AG04449 (cell line): ENCODE results near the gene SPRR2D.
"Not testable (repeated sequence)": the region's sequence is repeated elsewhere in the genome, so short reads cannot be mapped to it uniquely, and the experiment has no call there.

Experiments used
- CTCF ChIA-PET: fragments of 350-600 bp; formaldehyde crosslinking; extraction: SDS; loops from one replicate; lab custom pipeline; 2021; ENCODE audit warnings: antibody characterized with exemption; lab: Yijun Ruan, JAX
- POLR2A ChIA-PET: fragments of 400-600, 350-600 bp; formaldehyde crosslinking; extraction: SDS; loops from one replicate; lab custom pipeline; 2020; ENCODE audit warnings: antibody characterized with exemption, inconsistent platforms; lab: Yijun Ruan, JAX
- DNase-seq: peaks from one replicate; pipeline ENCODE4 v3.0.0-alpha.2; 2010; ENCODE audit warnings: low read depth, low spot score
- H3K4me3 ChIP-seq: 2 replicates; pipeline ENCODE4 v1.5.1; 2011; ENCODE audit warnings: low read depth, mild to moderate bottlenecking, control low read depth, low read length
- TF ChIP-seq, protein P1 (sequence below): IDR thresholded peaks from one replicate; pipeline ENCODE4 v1.5.1; 2011; ENCODE audit warnings: mild to moderate bottlenecking, moderate library complexity, low read length, control low read depth, inconsistent platforms; ENCODE audit not compliant: insufficient read depth; ENCODE audit errors: missing control alignments

The SPRR2D gene

DNA sequence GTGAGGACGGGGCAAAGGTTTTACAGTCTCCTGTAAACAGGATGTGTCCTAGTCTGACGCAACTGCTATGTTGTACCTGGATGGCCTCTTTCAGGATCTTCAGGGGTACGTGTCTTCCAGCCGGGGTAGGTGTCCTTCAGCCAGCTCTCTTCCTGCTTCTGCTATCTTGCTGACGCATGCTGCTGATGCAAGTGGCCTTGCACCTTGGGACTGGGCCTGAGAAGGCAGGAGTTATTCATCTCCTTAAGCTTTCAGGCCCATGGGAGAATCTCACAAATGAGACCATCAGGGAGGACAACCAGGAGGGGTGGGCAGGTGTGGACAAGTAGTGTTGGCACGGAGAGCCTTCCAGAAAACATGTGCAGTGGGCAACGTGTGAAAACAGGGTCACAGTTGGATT is 17.8 kb downstream of the SPRR2D start:
- ChIA-PET POLR2A (no interaction called here), CTCF (no interaction called here)
- TF ChIP-seq, protein P1, sequence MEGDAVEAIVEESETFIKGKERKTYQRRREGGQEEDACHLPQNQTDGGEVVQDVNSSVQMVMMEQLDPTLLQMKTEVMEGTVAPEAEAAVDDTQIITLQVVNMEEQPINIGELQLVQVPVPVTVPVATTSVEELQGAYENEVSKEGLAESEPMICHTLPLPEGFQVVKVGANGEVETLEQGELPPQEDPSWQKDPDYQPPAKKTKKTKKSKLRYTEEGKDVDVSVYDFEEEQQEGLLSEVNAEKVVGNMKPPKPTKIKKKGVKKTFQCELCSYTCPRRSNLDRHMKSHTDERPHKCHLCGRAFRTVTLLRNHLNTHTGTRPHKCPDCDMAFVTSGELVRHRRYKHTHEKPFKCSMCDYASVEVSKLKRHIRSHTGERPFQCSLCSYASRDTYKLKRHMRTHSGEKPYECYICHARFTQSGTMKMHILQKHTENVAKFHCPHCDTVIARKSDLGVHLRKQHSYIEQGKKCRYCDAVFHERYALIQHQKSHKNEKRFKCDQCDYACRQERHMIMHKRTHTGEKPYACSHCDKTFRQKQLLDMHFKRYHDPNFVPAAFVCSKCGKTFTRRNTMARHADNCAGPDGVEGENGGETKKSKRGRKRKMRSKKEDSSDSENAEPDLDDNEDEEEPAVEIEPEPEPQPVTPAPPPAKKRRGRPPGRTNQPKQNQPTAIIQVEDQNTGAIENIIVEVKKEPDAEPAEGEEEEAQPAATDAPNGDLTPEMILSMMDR, result no peak
- H3K4me3 ChIP-seq, result no peak overlapping the region
- DNase-seq, result no peak

DNA sequence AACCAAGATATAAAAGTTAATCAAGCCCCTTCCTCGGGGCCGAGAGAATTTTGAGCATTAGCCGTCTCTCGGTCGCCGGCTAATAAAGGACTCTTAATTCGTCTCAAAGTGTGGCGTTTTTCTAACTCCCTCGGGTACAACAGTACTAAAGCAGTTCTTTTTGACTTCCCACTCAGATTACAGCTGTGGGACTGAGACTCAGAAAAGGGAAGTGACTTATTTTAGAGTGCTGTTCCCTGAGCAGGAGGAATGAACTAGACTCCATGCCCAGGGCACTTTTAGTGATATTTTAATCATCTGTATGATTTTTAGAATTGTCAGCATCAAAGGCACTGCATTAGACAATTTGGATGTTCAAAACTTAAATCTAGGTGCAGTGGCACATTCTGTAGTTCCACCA is 18.6 kb downstream of the SPRR2D start:
- H3K4me3 ChIP-seq, CTCF ChIA-PET, POLR2A ChIA-PET, DNase-seq: not testable (repeated sequence)

DNA sequence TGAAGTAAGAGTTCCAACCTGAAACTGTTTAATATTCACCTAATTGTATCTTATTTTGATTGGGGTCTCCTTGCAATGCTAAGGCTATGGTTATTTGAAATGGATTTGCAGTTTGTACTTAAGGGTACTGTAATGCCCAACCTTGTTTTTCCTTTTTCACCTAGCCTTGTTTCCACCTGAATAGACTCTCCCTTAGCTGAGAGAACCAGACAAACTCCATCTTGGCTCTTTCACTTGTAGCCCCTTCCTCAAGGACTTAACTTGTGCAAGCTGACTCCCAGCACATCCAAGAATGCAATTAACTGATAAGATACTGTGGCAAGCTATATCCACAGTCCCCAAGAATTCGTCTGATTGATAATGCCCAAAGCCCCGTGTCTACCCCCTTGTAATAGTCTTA is 19.1 kb downstream of the SPRR2D start:
- DNase-seq, CTCF ChIA-PET, POLR2A ChIA-PET, H3K4me3 ChIP-seq: not testable (repeated sequence)

- H3K4me3 ChIP-seq, POLR2A ChIA-PET, DNase-seq, CTCF ChIA-PET: not testable (repeated sequence)
Observed at GRCh38 chr1:153011235-153011758, 29.6 kb downstream of the SPRR2D start.

- TF ChIP-seq, protein P1, result no peak
- CTCF ChIA-PET, result no interaction called here
- H3K4me3 ChIP-seq, result no peak within 1 kb of the TSS
- DNase-seq, result no peak
- POLR2A ChIA-PET, result no interaction called here
Observed at GRCh38 chr1:153001382-153001781, 39.5 kb downstream of the SPRR2D start, which contains the start of gene SPRR3. Gene SPRR3 (plus strand): TSS chr1:153001749. CDS start chr1:153003021, 1,272 bp downstream.

GRCh38 chr1:153000294-153000693 is 40.6 kb downstream of the SPRR2D start:
- no peak for DNase-seq
- ChIA-PET CTCF (no interaction called here), POLR2A (no interaction called here)
- TF ChIP-seq, protein P1, result no peak
- no peak overlapping the region for H3K4me3 ChIP-seq

GRCh38 chr1:152999818-153000217 is 41.1 kb downstream of the SPRR2D start:
- H3K4me3 ChIP-seq, result no peak overlapping the region
- no peak for DNase-seq
- ChIA-PET POLR2A (no interaction called here), CTCF (no interaction called here)
- TF ChIP-seq, protein P1, result no peak

DNA sequence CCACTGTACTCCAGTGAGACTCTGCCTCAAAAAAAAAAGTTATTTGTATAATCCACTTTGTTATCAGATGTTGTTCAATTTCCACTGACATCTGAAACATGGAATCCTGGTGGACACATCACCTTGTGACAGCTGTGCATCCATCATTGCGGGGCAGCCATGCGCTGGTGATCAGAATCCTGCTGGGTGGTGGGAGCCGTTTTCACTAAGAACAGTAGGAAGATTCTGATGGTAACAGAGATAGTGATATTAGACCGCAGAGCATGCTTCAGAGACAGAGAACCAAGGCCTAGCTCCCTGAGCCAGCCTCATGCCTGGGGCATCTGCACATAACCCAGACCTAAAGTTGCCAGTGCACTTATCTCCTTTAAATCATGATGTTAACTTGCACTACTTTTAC is 42.4 kb downstream of the SPRR2D start:
- ChIA-PET POLR2A (no interaction called here), CTCF (no interaction called here)
- no peak for DNase-seq
- TF ChIP-seq, protein P1, result no peak
- H3K4me3 ChIP-seq, result no peak overlapping the region
